ENCODE measurements around the gene DPP8. TPM values are rescaled to one million over a fixed set of nuclear protein-coding genes. Genes with fewer than 3 reads are reported as not detected.

Gene DPP8
- total RNA-seq, 1 experiment from 2014 or later = 29.6 TPM

DNA sequence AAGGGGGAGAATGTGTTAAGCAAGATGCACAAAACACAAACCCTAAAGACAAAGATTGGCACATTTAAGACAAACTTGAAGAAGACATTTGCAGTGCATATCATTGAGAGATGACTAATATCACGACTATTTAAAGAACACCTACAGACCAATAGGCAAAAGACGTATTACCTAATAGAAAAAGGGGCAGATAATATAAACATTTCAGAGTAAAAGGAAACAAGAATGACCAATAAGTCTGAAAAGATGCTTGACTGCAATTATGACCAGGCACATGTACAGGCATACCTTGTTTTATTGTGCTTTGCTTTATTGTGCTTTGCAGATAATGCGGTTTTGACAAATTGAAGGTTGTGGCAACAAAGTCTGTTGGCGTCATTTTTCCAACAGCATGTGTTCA, 17.7 kb upstream of the DPP8 start:
- Histone ChIP-seq H3K36me3 (ENCODE audit: insufficient read depth, low read length, poor library complexity, severe bottlenecking) (no peaks in the 10 kb centered on the region), H3K27ac (ENCODE audit: low read depth, low read length, poor library complexity, severe bottlenecking) (no peak overlapping the region), H3K4me3 (ENCODE audit: low read depth, low read length, poor library complexity, severe bottlenecking) (no peak overlapping the region), H3K9me3 (ENCODE audit: low read depth, low read length, poor library complexity, severe bottlenecking) (no peaks in the 10 kb centered on the region), H3K27me3 (replicated peaks; ENCODE audit: insufficient read depth, low read depth, low read length, poor library complexity) (no peaks in the 10 kb centered on the region), H3K4me1 (ENCODE audit: insufficient read depth, low read length, poor library complexity, severe bottlenecking) (peaks cover 23% of the 10 kb centered on the region)
- ChIA-PET POLR2A (ENCODE audit: low non-redundant PET) (no interaction called here), CTCF (no interaction called here)
- DNase-seq (ENCODE audit: low spot score) = no peak
- BruUV-seq (replicated peaks) = no TSS peak
- intact Hi-C loops (cut with micrococcal nuclease; ENCODE audit: unreplicated experiment) = no loop called here
- TF ChIP-seq, protein P1, sequence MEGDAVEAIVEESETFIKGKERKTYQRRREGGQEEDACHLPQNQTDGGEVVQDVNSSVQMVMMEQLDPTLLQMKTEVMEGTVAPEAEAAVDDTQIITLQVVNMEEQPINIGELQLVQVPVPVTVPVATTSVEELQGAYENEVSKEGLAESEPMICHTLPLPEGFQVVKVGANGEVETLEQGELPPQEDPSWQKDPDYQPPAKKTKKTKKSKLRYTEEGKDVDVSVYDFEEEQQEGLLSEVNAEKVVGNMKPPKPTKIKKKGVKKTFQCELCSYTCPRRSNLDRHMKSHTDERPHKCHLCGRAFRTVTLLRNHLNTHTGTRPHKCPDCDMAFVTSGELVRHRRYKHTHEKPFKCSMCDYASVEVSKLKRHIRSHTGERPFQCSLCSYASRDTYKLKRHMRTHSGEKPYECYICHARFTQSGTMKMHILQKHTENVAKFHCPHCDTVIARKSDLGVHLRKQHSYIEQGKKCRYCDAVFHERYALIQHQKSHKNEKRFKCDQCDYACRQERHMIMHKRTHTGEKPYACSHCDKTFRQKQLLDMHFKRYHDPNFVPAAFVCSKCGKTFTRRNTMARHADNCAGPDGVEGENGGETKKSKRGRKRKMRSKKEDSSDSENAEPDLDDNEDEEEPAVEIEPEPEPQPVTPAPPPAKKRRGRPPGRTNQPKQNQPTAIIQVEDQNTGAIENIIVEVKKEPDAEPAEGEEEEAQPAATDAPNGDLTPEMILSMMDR (conservative IDR thresholded peaks at IDR 0.05; ENCODE audit: low read depth, low read length) = no peak
- no peak for TF ChIP-seq EZH2 (IDR thresholded peaks at IDR 0.05; ENCODE audit: borderline replicate concordance, low read depth, low read length, poor library complexity, severe bottlenecking)

DNA sequence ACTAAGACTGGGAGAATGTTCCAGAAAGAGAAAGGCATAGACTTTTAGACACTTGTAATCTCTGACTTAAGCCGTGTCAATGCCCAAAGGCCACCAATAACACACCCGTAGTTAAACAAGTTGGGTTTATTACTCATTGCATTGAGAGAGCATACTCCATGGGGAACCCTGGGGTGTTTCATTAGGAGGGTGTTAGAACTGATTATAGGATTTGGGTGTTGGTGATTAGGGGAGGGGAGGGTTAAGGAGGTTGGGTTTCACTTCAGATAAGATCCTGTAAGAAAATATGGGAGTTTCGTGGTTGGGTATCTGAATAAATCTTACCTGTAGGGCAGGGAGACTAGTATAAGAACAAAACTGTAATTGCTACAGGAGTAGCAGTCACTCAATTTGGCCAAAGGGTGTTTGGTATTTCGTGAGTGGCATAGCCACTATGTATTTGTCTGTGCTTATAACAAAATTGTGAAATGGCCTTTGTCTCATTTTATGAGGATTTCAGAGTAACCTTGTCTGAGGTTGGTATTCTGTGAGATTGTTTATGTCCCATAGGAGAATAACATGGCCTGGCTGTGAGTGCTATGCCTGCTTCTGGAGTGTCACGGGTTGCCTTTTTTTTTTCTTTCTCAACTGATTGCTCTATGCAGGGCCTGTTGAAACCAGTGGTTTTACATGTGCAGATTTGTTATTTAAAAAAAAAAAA, 15.7 kb upstream of the DPP8 start:
- Histone ChIP-seq H3K4me3 (ENCODE audit: low read depth, low read length, poor library complexity, severe bottlenecking) (peak overlapping the region; percentile 95), H3K9me3 (ENCODE audit: low read depth, low read length, poor library complexity, severe bottlenecking) (no peaks in the 10 kb centered on the region), H3K4me1 (ENCODE audit: insufficient read depth, low read length, poor library complexity, severe bottlenecking) (peaks cover 27% of the 10 kb centered on the region), H3K27me3 (replicated peaks; ENCODE audit: insufficient read depth, low read depth, low read length, poor library complexity) (no peaks in the 10 kb centered on the region), H3K36me3 (ENCODE audit: insufficient read depth, low read length, poor library complexity, severe bottlenecking) (no peaks in the 10 kb centered on the region), H3K27ac (ENCODE audit: low read depth, low read length, poor library complexity, severe bottlenecking) (no peak overlapping the region)
- no peak for DNase-seq (ENCODE audit: low spot score)
- no TSS peak for BruUV-seq (replicated peaks)
- no peak for TF ChIP-seq EZH2 (IDR thresholded peaks at IDR 0.05; ENCODE audit: borderline replicate concordance, low read depth, low read length, poor library complexity, severe bottlenecking)
- TF ChIP-seq, protein P1 (conservative IDR thresholded peaks at IDR 0.05; ENCODE audit: low read depth, low read length) = no peak
- CTCF ChIA-PET = no interaction called here
- POLR2A ChIA-PET (ENCODE audit: low non-redundant PET) = no interaction called here
- intact Hi-C loops (cut with micrococcal nuclease; ENCODE audit: unreplicated experiment) = no loop called here

DNA sequence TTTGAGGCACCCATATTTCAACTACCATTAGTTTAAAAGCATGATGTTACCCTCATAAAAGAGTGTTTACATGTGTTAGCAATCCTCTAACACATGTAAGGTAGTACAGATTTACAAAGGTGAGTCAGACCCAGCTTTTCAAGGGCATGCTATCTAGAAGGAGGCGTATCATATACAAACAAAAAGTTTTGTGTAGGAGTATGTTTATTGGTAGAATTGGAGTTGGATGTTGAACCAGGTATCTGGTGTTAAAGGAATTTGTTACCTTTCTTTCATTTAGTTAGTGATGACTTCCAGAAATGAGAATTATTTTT, 15.2 kb upstream of the DPP8 start:
- H3K27ac ChIP-seq (ENCODE audit: low read depth, low read length, poor library complexity, severe bottlenecking) = no peak overlapping the region
- POLR2A ChIA-PET (ENCODE audit: low non-redundant PET) = no interaction called here
- CTCF ChIA-PET = no interaction called here
- BruUV-seq (replicated peaks) = no TSS peak
- H3K4me1 ChIP-seq (ENCODE audit: insufficient read depth, low read length, poor library complexity, severe bottlenecking) = peaks cover 27% of the 10 kb centered on the region
- peak overlapping the region; percentile 95 for H3K4me3 ChIP-seq (ENCODE audit: low read depth, low read length, poor library complexity, severe bottlenecking)
- DNase-seq (ENCODE audit: low spot score) = no peak
- H3K27me3 ChIP-seq (replicated peaks; ENCODE audit: insufficient read depth, low read depth, low read length, poor library complexity) = no peaks in the 10 kb centered on the region
- no peaks in the 10 kb centered on the region for H3K9me3 ChIP-seq (ENCODE audit: low read depth, low read length, poor library complexity, severe bottlenecking)
- intact Hi-C loops (cut with micrococcal nuclease; ENCODE audit: unreplicated experiment) = no loop called here
- TF ChIP-seq, protein P1 (conservative IDR thresholded peaks at IDR 0.05; ENCODE audit: low read depth, low read length) = no peak
- no peak for TF ChIP-seq EZH2 (IDR thresholded peaks at IDR 0.05; ENCODE audit: borderline replicate concordance, low read depth, low read length, poor library complexity, severe bottlenecking)
- no peaks in the 10 kb centered on the region for H3K36me3 ChIP-seq (ENCODE audit: insufficient read depth, low read length, poor library complexity, severe bottlenecking)
